ENCODE data around the gene CRYGS.
"Not testable (repeated sequence)": the region's sequence is repeated elsewhere in the genome, so short reads cannot be mapped to it uniquely, and the experiment has no call there.

The CRYGS gene

GRCh38 chr3:186515125-186515524 is 29.1 kb downstream of the CRYGS start:
- DNase-seq = peak; percentile 55

- DNase-seq = no peak
Measured at GRCh38 chr3:186514296-186515002, 29.7 kb downstream of the CRYGS start.

DNA sequence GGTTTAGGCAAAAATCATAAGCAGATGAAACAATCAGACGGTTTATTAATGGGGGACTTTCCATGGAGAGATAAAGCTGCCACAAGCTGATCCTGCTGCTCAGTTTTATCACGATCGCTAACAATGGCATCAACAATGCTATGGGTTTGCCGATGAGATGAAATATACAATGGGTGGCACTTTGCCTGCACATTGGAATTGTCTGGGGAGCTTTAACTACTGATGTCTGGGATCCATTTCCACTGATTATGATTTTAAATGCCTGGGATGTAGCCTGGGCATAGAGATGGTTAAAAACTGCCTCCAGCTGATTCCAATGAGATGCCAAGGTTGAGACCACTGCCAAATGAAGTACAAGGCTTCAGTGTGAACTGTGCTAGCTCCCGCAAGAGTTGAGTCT is 30.8 kb downstream of the CRYGS start:
- no peak for DNase-seq

- no peak for DNase-seq
Measured at GRCh38 chr3:186512570-186513302, 31.4 kb downstream of the CRYGS start.

- DNase-seq = no peak
Measured at GRCh38 chr3:186511702-186512101, 32.5 kb downstream of the CRYGS start.

GRCh38 chr3:186511245-186511644 is 32.9 kb downstream of the CRYGS start:
- no peak for DNase-seq

GRCh38 chr3:186510374-186511079 is 33.7 kb downstream of the CRYGS start:
- DNase-seq = no peak

GRCh38 chr3:186509423-186509822 is 34.8 kb downstream of the CRYGS start:
- no peak for DNase-seq

DNA sequence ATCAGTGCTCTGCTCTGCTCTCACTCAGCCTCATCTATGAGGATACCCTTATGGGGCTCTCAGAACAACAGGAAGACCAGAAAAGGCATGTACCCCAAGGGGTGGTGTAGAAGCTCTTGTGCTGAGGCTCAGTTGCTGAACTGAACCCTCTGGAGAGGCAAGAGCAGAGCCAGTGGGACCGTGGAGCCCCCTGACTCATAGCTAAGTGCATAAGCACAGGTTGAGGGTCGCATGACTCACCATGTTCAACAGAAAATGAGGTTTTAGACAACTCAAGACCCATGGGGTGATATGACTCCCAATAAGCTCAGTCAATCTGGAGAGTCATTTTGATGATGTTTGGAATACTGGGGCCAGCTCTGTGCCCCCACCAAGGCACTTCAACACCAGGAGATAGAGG is 37.3 kb downstream of the CRYGS start:
- DNase-seq = no peak

DNA sequence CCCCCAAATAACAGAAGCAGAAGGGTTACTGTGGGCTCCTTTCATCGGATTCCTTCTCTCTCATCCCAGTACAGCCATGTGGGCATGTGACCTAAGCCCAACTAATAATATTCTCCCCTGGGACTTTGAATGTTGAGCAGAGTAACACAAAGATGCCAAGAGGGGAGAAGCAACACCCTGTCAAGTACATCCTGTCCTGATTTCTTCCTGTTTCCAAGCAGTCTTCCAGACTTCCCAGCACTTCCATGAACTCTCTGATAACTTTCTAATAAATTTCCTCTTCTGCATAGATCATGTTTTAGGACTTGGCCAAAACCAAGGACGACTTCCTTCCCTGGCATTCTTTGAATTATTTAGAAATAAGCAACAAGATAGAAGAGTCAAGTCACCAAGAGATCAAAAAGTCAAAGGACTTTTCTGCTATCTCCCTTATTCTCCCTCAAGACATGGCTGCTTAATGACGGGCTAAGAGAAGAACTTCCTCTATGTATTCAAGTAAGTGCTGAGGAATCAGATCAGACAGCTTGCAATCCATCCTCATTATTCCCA is 37.9 kb downstream of the CRYGS start:
- DNase-seq = no peak

DNA sequence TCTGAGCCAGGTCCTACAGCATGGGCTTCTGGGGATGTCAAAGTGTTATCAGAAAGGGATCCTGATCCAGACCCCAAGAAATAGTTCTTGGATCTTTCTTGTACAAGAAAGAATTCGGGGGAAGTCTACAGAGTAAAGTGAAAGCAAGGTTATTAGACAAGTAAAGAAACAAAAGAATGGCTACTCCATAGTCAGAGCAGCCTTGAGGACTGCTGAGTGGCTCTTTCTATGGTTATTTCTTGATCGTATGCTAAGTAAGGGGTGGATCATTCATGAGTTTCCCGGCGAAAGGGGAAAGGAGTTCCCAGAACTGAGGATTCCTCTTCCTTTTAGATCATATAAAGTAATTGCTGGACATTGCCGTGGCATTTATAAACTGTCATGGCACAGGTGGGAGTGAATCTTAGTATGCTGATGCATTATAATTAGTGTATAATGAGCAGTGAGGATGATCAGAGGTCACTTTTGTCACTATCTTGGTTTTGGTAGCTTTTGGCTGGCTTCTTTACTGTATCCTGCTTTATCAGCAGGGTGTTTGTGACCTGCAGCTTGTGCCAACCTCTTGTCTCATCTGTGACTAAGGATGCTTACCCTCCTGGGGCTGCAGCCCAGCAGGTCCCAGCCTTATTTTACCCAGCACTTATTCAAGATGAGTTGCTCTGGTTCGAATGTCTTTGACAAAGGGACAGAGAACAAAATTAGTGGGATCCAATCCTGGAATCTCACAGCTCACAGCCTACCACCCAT is 41.0 kb downstream of the CRYGS start:
- DNase-seq = no peak

GRCh38 chr3:186502138-186502948 is 41.8 kb downstream of the CRYGS start:
- no peak for DNase-seq

DNA sequence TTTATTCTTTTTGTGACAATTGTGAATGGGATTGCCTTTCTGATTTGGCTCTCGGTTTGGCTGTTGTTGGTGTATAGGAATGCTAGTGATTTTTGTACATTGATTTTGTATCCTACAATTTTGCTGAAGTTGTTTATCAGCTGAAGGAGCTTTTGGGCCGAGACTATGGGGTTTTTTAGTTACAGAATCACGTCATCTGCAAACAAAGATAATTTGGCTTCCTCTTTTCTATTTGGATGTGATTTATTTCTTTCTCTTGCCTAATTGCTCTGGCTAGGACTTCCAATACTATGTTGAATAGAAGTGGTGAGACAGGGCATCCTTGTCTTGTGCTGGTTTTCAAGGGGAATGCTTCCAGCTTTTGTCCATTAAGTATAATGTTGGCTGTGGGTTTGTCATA is 44.2 kb downstream of the CRYGS start:
- not testable (repeated sequence) for DNase-seq

DNA sequence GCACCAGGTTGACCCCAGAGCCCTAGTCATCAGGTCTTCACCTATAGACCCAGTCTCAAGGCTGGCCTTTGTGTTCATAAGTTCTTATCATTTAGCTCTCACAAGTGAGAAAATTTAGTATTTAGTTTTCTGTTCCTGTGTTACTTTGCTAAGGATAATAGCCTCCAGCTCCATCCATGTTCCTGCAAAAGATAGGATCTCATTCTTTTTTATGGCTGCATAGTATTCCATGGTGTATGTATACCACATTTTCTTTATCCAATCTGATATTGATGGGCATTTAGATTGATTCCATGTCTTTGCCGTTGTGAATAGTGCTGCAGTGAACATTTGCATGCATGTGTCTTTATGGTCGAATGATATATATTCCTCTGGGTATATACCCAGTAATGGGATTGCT is 46.2 kb downstream of the CRYGS start:
- not testable (repeated sequence) for DNase-seq

DNA sequence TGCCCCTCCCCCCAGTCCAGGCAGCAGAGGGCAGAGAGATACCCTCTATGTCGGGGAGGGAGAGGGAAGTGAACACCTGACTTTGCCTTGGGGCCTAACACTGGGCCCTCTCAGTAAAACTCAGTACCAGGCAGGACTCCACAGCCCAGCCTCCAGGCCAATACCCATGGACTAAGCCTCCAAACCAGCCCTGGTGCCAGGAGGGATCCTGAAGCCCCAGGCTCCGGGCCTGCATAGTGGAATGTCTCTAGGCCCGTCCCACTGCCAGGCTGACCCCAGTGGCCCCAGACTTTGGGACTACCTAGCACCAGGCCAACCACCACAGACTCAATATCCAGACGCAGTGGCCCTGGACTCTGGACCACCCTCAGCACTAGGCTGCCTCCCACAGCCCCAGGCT is 46.6 kb downstream of the CRYGS start:
- no peak for DNase-seq

- DNase-seq = no peak
Measured at GRCh38 chr3:186496635-186497034, 47.5 kb downstream of the CRYGS start.

- DNase-seq = no peak
Measured at GRCh38 chr3:186496016-186496415, 48.2 kb downstream of the CRYGS start.

- DNase-seq = no peak
Measured at GRCh38 chr3:186493525-186494255, 50.5 kb downstream of the CRYGS start.

DNA sequence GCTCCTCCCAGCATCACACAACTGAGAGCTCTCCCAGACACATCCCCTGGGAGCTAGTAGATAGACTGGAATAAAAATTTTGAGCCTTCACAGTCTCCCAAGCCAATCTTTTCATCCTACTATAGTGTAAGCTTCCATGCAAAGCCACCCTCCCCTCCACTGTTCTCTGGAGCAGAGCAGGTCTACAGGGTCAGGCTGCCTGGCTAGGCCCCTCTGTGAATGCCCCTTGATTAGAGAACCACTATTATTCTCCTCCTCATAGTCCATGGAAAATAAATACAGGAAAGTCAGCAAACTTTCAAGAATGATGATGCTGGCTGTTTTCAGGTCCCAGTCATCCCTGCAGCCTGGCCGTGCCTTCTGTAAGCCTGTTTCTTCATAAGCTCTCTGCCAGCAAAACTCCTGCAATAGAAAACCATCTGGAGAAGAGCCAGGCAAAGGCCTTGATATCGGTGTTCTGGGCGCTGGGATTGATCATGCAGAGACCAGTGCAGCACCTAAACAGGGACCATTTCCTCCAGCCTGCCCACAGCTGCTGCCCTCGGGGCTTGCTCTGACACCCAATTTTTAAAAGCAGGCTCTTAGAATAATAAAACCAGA is 51.7 kb downstream of the CRYGS start:
- DNase-seq = no peak

GRCh38 chr3:186489507-186489906 is 54.7 kb downstream of the CRYGS start:
- DNase-seq = no peak
